ENCODE results near the gene WNT7A.

Gene WNT7A

GRCh38 chr3:13845806-13846205 is 34.1 kb downstream of the WNT7A start:
- DNase-seq (ENCODE audit: insufficient read length, low spot score), result no peak
- FAIRE-seq, result no peak
- no peak for TF ChIP-seq CTCF (IDR thresholded peaks at IDR 0.05; ENCODE audit: insufficient read depth, missing control alignments)

GRCh38 chr3:13844911-13845310 is 35.0 kb downstream of the WNT7A start:
- FAIRE-seq (no peak), DNase-seq (ENCODE audit: insufficient read length, low spot score) (no peak)
- no peak for TF ChIP-seq CTCF (IDR thresholded peaks at IDR 0.05; ENCODE audit: insufficient read depth, missing control alignments)

- DNase-seq (ENCODE audit: insufficient read length, low spot score), result no peak
- no peak for FAIRE-seq
- no peak for TF ChIP-seq CTCF (IDR thresholded peaks at IDR 0.05; ENCODE audit: insufficient read depth, missing control alignments)
These were observed 35.6 kb downstream of the WNT7A start for GRCh38 chr3:13844286-13844685.

DNA sequence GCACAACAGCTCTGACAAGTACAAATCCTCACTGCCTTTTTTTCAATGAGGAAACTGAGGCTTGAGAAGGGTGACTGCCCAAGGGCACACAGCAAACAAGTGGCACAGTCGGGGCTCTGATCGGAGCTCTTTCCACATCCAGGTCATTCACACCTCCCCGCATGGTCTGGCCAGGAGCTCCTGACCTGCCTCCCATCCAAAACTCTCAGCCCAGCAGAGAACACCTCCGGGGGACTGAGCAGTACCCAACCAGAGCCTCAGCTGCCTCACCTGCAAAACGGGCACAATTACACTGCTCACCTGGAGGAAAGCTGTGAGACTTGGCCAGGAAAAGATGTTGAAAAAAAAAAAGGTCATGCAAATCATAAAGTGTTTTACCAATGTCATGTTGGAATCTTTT is 36.5 kb downstream of the WNT7A start:
- DNase-seq (ENCODE audit: insufficient read length, low spot score) (no peak), FAIRE-seq (no peak)
- TF ChIP-seq CTCF (IDR thresholded peaks at IDR 0.05; ENCODE audit: insufficient read depth, missing control alignments), result no peak

GRCh38 chr3:13842226-13842625 is 37.6 kb downstream of the WNT7A start:
- TF ChIP-seq CTCF (IDR thresholded peaks at IDR 0.05; ENCODE audit: insufficient read depth, missing control alignments), result no peak
- FAIRE-seq, result no peak
- DNase-seq (ENCODE audit: insufficient read length, low spot score), result no peak

DNA sequence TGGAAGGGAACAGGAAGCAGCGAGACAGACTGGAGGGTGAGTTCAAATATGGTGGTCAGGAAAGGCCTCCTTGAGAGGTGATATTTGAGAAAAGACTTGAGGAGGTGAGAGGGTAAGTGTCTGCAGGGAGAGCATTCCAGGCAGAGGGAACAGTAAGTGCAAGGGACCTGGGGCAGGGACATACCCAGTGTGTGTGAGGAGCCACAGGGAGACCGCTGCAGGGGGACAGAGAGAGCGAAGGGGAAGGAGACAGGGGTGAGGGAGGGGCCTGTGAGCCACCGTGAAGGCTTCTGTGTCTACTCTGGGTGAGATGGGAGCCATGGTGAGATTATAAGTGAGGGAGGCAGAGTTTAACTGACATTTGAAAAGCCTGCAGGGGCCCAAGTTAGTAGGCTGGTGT is 38.0 kb downstream of the WNT7A start:
- no peak for FAIRE-seq
- no peak for TF ChIP-seq CTCF (IDR thresholded peaks at IDR 0.05; ENCODE audit: insufficient read depth, missing control alignments)
- DNase-seq (ENCODE audit: insufficient read length, low spot score), result no peak

DNA sequence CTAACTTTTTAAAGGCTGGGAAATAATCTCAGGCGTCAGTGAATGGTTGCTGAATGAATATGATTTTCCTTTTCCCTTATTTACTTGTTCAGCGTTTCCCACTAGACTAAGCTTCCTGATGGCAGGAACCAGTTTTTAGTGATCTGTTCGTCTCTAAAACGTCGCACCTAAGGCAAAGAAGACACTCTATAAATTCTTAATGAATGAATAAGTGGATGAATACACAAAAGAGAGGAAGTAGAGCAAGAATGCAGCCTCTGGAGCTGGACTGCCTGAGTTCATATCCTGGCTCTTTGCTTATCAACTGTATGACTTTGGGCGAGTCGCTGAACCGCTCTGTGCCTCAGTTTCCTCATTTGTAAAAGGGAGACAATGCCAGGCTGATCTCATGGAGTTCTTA is 38.7 kb downstream of the WNT7A start:
- no peak for DNase-seq (ENCODE audit: insufficient read length, low spot score)
- TF ChIP-seq CTCF (IDR thresholded peaks at IDR 0.05; ENCODE audit: insufficient read depth, missing control alignments), result no peak
- FAIRE-seq, result no peak

Data from D721Med (cell line).